ENCODE measurements around the gene NDUFS1.
A peak's percentile ranks its signal among the peaks of the same experiment; 100 is the strongest.
"Not testable (repeated sequence)": the region's sequence is repeated elsewhere in the genome, so short reads cannot be mapped to it uniquely, and the experiment has no call there.

Gene NDUFS1

DNA sequence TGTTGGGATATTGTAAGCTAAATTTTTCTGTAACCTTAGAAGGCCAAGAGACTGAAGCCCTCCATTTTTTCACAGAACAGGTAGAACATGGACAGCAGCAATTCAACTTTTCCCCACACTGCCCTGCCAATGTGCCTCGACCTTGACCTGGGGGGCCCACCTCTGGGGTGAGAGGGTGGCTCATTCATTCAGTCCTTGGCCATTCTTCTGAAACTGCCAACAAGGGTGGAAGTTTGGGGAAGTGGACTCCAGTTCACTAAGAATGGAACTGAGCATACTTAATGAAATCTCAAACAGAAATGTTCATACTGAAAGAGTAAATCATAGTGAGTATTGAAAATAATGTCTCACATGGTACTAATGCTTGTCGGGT is 1.5 kb upstream of the NDUFS1 start:
- no peak for DNase-seq

DNA sequence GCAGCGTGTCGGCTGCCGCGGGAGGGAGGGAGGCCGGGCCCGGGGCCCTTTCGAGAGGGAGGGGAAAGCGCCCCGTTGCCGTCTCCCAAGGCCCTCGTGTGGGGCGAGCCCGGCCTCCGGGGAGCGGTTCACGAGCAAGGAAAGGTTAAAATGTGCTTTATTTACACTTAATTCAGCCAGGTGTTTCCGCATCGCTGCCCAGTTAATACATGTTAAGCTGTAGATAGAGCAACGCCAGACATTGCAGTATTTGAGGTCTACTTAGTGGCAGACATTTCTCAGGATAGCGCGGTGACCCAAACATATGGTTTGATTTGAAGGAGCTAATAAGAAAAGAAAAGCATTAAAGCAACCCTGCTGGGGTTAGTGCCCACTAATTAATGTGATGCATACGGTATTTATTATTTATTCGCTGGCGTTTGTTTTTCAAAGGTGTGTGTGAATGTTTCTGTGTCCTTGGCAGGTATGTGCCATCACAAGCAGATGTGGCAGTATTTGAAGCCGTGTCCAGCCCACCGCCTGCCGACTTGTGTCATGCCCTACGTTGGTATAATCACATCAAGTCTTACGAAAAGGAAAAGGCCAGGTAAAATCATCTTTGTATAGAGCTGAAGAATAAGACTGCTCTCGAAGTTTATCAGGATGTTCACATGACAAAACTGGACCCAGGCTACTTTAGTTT is 1.0 kb upstream of the NDUFS1 start:
- no peak for DNase-seq

DNA sequence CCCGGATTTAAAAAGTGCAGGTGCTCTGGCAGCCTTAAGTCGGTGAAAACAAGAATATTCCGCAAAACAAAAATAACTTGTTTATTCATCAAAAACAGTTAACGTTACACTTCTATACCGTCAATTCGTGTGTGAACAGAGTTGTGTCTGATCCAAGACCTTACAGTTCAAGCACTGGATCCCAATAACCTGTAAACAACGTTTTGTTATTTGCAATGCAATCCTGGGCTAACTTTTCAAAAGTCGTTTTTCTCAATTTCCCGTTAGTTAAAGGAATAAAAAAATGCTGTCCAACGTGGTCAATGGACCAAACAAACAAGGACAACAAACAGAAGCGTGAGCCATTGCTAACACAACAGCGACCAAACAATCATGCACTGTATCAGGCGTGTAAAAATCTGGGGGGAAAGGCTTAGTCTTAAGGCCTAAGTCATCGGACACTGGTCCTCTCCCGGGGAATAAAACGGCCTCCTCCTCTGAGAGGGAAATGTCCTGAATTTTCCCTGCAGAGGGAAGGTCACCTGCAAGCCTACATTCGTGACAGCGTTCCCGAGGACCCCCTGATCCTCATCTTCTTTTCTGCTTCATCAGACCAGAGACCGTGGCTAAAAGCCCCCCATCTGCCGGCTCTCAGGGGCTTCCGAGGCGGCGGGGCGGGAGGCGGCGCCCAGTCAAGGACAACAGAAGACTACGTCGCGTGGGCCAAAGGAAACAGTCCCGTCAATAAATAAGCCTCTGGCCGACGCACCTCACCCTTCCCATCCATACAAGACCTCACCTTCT is 490 bp downstream of the NDUFS1 start:
- DNase-seq, result no peak

DNA sequence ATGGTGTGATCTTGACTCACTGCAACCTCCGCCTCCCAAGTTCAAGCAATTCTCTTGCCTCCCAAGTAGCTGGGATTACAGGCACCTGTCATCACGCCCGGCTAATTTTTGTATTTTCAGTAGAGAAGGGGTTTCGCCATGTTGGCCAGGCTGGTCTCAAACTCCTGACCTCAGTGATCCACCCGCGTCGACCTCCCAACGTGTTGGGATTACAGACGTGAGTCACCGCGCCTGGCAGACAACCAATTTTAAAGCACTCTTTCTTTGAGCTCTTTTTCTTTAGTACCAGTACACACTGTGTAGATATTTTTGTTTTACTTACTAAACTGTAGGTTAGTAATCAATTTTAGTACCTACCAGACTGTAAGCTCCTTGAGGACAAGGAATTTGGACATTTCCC is 2.2 kb downstream of the NDUFS1 start:
- not testable (repeated sequence) for DNase-seq

DNA sequence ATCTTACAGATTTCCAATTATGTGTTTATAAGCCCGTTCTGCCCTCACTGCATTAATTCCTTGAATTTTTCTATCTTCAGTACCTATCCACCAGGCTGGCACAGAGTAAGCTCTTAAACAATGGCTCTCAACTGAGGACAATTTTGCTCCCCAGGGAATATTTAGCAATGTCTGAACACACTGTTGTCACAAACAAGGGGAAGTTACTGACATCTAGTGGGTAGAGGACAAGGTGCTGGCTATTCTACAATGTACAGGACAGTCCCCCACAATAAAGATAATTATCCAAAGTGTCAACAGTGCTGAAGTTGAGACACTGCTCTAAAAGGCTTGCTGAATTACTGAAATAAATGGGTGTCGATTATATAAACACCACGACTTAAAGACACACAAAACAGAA is 5.0 kb downstream of the NDUFS1 start:
- DNase-seq, result peak; percentile 55

DNA sequence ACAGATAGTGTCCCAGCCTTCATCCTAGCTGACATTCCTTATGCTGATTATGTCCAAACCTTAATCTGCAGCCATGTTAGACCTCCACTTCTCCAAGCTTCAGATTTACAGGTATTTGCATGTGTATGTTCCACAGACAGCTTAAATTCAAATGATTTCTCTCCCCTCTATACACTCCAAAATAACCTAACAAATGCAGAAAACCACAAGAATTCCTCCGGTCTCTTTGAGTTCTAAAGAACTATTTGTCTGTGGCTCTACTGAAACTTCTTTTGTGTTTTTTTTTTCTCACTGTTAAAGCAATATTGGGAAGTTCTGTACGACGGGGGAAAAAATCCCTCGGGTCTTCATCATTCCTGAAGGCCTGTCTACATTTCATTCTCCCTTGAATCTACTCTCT is 8.6 kb downstream of the NDUFS1 start:
- DNase-seq, result no peak

DNA sequence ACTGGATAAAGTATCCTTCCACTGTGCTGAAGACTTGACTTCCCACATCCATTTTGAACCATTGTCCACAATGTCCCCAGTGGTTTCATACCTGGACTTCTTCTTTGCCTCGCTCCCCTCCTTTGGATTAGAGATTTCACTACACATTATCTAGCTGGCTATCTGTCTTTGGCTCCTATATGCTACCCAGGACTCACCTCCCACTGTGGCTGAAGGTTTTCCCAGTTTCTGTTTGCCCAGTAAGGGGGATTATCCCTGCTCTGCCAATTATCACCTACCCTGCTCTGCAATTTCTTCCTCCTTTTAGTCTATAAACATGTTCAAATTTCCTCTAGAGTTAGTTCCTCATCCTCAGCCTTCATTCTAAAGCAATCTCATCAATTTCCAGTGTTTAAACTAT is 9.1 kb downstream of the NDUFS1 start:
- DNase-seq, result no peak

DNA sequence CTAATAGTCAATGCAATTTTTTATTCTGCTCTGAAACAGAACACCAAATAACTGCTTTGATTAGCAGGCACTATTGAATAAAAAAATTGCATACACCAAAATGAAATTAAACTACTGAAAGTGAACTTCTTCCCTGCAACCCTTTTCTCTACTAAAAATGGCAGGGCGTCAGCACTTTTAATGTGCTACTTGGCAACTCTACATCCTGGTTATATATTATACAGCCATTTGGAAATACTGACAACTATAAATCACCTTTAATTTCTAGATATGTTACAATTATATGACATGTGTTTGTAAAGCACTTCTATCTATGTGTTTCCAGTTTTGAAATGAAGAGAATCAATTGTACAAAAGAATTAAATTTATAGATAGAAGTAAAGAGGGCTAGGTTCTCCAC is 9.9 kb downstream of the NDUFS1 start:
- no peak for DNase-seq

DNA sequence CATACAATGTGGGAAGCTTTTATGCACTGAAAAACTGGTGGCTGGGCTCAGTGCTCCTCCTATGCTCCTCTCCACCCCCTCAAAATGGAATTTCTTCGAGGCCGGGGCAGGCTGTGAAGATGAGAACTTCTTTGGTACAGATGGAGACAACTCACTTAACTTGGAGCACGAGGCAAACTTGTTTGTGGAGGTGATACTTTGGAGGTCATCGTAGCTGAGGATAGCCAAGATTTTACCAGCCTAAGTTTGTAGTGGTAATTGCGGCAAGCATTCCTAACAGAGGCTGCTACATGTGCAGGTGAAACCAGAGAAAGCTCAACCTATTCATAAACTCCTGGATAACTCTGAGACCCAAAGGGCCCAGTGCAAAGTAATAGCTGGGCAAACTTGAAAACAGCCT is 13.6 kb downstream of the NDUFS1 start:
- DNase-seq, result no peak

DNA sequence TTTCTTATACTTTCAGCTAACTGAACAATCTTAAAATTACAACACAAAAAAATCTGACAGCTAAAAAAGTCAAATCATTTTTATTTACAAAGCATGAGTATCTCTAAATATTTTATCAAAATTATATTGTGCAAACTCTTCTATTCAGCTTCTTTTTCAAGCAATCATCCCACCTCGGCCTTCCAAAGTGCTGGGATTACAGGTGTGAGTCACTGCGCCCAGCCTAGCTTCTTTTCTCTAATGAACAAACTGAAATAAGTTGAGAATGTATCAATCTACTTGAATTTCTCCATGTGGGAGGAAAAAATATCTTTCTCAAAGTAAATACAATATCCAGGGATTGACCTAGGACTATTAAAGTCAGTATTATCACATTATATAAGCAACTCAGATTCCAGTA is 14.9 kb downstream of the NDUFS1 start:
- DNase-seq, result no peak

DNA sequence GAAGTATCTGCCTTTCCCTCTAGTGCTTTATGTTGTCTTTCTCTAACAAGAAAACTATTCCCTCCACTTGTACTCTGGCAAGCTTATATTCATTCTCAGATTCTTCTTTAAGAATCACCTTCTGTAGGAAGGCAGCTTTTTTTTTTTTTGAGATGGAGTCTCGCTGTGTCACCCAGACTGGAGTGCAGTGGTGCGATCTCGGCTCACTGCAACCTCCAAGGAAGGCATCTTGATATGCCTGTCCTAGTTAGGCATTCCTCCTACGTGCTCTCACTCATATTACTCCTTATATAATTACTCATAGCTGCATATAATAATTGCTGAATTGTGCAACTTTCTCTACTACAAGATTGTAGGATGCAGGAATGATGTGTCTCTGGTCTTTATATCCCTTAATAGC is 15.8 kb downstream of the NDUFS1 start:
- no peak for DNase-seq

DNA sequence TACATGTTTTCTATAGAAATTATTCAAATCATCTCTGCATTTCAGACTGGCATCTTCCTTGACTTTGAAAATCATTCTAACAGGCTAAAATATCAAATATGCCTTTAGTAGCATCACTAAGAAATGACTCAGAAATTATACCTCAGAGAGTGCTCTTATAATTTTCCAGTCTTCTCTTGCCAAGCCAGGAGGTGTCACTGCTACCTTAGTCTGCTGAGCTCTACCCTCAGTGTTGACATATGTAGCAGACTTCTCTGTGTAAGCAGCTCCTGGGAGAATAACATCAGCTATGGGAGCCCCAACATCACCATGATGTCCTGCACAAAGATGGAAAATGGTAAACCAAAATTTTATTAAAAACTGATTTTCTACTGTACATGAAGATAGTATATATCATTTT is 31.6 kb downstream of the NDUFS1 start:
- DNase-seq, result no peak

DNA sequence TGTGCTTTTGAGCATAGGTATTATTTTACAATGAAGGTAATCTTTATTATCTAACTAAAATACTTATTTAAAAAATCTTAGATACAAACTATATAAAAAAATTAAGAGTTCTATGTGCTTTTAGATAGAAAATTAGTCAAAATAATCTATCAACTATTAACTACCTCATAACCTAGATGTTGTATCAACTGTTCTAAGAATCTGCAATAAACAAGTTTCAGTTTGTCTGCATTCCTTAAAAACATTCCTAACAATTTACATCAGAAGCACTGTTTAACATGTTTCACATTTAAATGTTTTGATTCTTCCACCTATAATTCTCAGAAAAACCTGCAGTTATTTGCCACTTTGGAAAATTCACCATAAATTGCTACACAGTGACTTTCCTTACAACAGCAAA is 33.3 kb downstream of the NDUFS1 start:
- no peak for DNase-seq

DNA sequence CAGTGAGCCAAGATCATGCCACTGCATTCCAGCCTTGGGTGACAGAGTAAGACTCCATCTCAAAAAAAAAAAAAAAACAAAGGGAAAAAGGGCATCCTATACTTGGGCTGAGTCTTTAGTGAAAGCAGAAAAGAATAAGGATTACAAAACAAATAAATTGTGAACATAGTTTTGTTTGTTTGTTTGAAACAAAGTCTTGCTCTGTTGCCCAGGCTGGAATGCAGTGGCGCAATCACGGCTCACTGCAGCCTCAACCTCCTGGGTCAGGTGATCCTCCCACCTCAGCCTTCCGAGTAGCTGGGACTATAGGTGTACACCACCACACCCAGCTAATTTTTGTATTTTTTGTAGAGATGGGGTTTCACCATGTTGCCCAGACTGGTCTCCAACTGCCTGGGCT is 36.7 kb downstream of the NDUFS1 start:
- not testable (repeated sequence) for DNase-seq

DNA sequence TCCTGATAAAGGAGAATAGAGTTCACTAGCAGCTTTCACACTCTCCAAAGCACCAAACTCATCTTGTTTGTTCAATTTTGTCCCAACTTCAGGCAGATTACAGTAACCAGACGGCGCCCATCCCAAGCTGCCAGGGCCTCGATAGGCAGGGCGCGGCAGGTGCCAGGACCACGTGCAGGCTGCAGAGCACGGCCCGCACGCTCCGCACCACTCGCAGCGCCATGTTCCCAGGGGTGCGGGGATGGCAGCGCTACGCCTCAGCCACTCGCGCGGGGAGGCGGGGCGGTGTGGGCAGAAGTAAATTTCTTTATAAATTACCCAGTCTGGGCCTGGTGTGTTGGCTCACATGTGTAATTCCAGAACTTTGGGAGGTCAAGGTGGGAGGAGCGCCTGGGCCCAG is 43.0 kb downstream of the NDUFS1 start:
- DNase-seq, result no peak

DNA sequence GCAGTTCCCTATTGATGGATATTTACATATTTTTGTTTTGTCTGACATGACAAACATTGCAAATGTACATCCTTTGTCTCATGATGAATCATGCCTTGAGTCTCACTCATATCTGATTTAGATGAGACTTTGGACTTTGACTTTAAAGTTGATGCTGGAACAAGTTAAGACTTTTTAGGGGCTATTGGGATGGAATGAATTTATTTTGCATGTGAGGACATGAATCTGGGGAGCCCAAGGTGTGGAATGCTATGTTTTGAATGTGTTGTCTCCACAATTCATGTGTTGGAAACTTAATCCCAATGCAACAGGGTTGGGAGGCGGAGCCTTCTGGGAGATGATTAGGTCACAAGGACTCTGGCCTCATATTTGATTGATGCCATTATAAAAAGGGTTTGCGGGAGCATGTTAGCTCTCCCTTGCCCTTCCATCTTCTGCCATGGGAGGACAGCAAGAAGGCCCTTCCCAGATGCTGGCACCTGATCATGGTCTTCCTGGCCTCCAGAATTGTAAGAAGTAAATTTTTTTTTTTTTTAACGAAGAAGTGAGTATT is 44.1 kb downstream of the NDUFS1 start:
- no peak for DNase-seq

DNA sequence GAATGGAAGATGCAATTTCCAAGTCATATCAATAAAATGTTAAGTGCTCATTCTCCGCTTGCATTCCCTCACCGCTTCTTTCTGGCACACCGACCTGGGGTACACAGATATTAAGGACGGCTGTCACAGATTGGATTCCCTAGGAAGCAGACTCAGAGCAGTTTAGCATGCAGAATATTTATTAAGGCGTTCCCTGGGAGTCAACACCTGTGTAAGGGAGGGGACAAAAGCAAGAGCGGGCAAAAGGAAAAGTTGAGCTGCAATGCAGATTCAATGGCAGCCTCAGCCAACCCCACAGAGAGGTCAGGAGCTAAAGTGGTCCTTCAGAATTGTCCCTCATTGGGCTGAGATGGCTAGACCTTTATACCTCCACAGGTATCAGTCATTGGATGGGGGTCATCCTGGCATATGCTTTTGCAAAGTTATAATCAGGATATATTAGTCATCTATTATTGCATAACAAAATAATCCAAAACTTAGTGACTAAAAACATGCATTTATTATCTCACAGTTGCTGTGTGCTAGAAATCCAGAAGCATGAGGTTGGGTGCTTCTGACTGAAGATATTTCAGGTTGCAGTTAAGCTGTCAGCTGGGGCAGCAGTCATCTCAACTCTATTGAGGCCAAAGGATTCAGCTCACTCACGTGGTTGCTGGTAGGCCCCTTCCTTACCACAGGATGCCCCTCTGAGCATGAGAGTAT is 46.2 kb downstream of the NDUFS1 start:
- DNase-seq, result no peak

DNA sequence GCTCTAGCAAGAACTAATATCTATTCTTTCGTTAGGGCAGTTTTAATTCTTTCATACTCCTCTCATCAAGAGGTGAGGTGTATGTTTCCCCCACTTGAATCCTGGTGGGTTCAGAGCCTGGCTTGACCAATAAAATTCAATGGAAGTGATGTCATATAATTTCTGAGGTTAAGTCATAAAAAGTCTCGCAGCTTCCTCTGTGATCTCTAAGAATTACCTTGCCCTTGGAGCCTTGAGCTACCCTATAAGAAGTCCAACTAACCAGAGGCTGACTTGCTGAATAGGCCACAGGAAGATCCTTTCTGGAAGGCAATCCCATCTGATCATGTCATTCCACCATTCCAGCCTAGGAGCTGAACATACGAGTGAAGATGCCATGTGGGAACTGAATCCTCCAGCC is 47.1 kb downstream of the NDUFS1 start:
- DNase-seq, result no peak

DNA sequence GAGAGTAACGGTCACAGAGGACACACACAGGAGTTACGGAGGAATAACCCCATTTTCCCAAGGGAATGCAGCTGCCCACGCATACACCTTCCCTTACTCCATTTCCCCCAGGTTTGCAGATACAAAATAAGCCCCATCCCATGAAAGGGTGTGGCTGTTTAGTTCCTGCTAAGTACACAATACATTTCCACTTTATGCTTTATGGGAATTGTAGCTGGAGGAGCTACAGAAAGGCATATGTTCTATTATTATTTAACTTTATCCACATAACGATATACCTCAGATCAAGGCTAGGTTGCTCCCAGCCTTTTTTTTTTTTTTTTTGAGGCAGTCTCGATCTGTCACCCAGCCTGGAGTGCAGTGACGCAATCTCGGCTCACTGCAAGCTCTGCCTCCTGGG is 50.5 kb downstream of the NDUFS1 start:
- no peak for DNase-seq

DNA sequence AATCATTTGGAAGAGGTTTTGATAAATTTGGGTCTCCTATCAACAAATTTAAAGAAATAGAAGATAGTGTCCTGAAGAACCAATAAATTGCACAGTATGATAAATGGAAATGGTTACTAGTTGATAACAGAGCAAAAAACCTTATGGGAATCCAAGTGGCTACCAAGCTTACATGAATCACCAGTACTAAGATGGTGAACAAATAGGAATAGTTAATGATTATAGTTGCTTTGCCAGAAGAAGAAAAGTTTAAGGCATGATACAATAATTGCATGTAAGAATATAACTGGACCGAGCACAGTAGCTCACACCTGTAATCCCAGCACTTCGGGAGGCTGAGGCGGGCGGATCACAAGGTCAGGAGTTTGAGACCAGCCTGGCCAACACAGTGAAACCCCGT is 53.7 kb downstream of the NDUFS1 start:
- DNase-seq, result no peak

DNA sequence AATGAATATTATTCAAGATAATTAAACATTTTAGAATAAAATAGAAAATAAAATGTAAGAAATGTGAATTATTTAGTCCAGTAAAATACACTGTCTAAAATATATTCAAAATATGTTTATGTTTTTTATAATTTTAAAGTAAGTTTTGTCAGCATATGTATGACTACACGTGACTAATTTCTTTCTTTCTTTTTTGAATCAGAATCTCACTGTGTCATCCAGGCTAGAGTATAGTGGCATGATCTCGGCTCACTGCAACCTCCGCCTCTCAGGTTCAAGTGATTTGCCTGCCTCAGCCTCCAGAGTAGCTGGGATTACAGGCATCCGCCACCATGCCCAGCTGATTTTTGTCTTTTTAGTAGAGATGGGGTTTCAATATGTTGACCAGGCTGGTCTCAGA is 54.2 kb downstream of the NDUFS1 start:
- no peak for DNase-seq

DNA sequence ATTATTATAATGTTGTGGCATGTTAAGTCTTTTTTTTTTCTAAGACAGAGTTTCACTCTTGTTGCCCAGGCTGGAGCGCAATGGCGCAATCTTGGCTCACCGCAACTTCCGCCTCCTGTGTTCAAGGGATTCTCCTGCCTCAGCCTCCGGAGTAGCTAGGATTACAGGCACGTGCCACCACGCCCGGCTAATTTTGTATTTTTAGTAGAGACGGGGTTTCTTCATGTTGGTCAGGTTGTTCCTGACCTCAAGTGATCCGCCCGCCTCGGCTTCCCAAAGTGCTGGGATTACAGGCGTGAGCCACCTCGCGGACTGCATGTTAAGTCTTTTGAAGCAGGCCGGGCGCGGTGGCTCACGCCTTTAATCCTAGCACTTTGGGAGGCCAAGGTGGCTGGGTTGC is 60.4 kb downstream of the NDUFS1 start:
- not testable (repeated sequence) for DNase-seq

DNA sequence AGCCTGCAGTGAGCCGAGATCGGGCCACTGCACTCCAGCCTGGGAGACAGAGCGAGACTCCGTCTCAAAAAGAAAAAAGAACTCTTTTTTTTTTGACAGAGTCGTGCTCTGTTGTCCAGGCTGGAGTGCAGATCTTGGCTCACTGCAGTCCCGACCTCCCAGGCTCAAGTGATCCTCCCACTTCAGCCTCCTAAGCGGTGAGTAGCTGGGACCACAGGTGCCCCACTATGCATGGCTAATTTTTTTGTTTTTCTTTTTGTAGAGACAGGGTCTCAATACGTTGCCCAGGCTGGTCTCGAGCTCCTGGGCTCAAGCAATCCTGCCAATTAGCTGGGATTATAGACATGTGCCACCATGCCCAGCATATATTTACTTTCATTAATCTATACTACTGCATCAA is 60.8 kb downstream of the NDUFS1 start:
- DNase-seq, result no peak

DNA sequence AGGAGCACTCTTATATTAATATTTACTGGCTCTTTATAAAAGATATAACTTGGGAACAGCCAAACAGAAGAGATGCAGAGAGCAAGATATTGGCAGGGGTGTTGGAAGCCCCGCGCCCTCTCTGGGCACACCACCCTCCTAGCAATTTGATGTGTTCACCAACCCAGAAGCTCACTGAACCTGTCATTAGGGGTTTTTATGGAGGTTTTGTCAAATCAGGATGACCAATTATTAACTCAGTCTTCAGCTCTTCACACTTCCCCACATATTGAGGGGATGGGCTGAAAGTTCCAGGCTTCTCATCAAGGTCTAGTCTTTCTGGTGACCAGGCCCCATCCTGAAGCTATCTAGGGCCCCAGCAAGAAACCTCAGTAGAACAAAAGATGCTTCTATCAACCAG is 62.4 kb downstream of the NDUFS1 start:
- no peak for DNase-seq

All from GF-D8 (cell line).